Measurements from ENCODE around the gene MS4A13. TPM values are rescaled to one million over a fixed set of nuclear protein-coding genes. Genes with fewer than 3 reads are reported as not detected.

The MS4A13 gene
- total RNA-seq, 2 donors from 2014 or later = not detected

DNA sequence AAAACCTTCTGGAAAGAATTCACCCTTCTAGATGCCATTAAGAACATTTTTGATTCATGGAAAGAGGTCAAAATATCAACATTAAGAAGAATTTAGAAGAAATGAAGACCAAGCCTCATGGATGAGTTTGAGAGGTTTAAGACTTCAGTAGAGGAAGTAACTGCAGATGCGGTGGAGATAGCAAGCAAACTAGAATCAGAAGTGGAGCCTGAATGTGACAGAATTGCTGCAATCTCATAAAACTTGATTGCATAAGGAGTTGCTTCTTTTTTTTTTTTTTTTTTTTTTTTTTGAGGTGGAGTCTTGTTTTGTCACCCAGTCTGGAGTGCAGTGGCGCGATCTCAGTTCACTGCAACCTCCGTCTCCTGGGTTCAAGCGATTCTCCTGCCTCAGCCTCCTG, 51.6 kb downstream of the MS4A13 start:
- Mint-ChIP-seq H3K27me3 (peaks cover 13% of the 10 kb centered on the region), H3K4me3 (no peak overlapping the region), H3K4me1 (no peaks in the 10 kb centered on the region), H3K27ac (no peak overlapping the region), H3K36me3 (ENCODE audit: low read depth) (no peaks in the 10 kb centered on the region)
- DNase-seq (no peak), ATAC-seq (no peak)
- H3K9me3 ChIP-seq (ENCODE audit: control insufficient read depth, low read length, poor library complexity, severe bottlenecking) = no peaks in the 10 kb centered on the region

DNA sequence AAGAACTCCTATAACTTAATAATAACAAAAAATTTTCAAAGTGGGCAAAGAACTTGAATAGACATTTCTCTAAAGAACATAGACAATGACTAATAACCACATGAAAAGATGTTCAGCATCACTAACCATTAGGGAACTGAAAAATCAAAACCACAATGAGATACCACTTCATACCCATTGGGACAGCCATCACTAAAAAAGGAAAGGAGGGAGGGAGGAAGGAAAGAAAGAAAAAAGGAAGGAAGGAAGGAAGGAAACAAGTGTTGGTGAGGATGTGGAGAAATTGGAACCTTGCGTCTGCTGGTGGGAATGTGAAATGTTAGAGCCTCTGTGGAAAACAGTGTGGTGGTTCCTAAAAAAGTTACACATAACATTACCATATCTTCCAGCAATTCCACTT, 55.8 kb downstream of the MS4A13 start:
- DNase-seq = no peak
- peaks cover 20% of the 10 kb centered on the region for H3K27me3 Mint-ChIP-seq
- H3K27ac Mint-ChIP-seq = no peak overlapping the region
- no peaks in the 10 kb centered on the region for H3K4me1 Mint-ChIP-seq
- no peaks in the 10 kb centered on the region for H3K36me3 Mint-ChIP-seq (ENCODE audit: low read depth)
- H3K9me3 ChIP-seq (ENCODE audit: control insufficient read depth, low read length, poor library complexity, severe bottlenecking) = no peaks in the 10 kb centered on the region
- no peak for ATAC-seq
- no peak overlapping the region for H3K4me3 Mint-ChIP-seq

DNA sequence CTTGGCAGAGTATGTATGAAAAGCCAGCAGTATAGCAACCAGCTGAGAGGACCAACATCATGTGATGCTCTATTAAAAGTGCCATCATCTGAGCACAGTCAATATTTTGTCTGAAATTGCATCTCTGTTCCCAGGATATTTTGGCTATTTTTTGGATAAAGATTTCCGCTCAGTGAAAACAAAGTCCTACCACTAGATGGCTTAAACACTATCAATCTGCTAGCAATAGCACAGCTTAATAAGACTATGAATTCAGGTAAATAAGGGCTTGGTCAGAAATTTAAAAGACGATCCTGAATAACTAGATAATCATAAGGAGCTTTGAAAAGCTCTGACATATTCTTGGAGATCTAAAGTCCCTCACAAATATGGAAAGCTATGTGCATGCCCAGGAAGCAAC, 74.4 kb downstream of the MS4A13 start:
- no peak for DNase-seq
- peaks cover 11% of the 10 kb centered on the region for H3K27me3 Mint-ChIP-seq
- H3K4me3 Mint-ChIP-seq = no peak overlapping the region
- H3K4me1 Mint-ChIP-seq = no peaks in the 10 kb centered on the region
- H3K27ac Mint-ChIP-seq = no peak overlapping the region
- no peaks in the 10 kb centered on the region for H3K9me3 ChIP-seq (ENCODE audit: control insufficient read depth, low read length, poor library complexity, severe bottlenecking)
- no peaks in the 10 kb centered on the region for H3K36me3 Mint-ChIP-seq (ENCODE audit: low read depth)
- no peak for ATAC-seq

Other genes with a start within 250 kb of the MS4A13 start
- gene MS4A4A, start 234.7 kb upstream of the MS4A13 start, total RNA-seq = under 1 TPM in 1 of 2 donors, not detected in 1; 0.50 TPM
- not detected for gene MS4A6E, start 188.1 kb upstream of the MS4A13 start, total RNA-seq
- 1 to 10 TPM in 1 of 2 donors, under 1 TPM in 1; 0.21 to 4.7 TPM for gene MS4A7, start 136.9 kb upstream of the MS4A13 start, total RNA-seq
- gene MS4A14, start 118.9 kb upstream of the MS4A13 start, total RNA-seq = under 1 TPM in 1 of 2 donors, not detected in 1; 0.60 TPM
- gene MS4A5, start 85.8 kb upstream of the MS4A13 start, total RNA-seq = not detected
- 10 to 100 TPM in 1 of 2 donors, under 1 TPM in 1; 0.50 to 27.9 TPM for gene MS4A1, start 59.5 kb upstream of the MS4A13 start, total RNA-seq
- gene MS4A12, start 22.6 kb upstream of the MS4A13 start, total RNA-seq = not detected
- not detected for gene MS4A8, start 184.2 kb downstream of the MS4A13 start, total RNA-seq
- not detected for gene MS4A18, start 209.3 kb downstream of the MS4A13 start, total RNA-seq
- gene MS4A15, start 241.5 kb downstream of the MS4A13 start, total RNA-seq = not detected